ENCODE results near the gene RSBN1L.
A peak's percentile ranks its signal among the peaks of the same experiment; 100 is the strongest.

Gene RSBN1L

DNA sequence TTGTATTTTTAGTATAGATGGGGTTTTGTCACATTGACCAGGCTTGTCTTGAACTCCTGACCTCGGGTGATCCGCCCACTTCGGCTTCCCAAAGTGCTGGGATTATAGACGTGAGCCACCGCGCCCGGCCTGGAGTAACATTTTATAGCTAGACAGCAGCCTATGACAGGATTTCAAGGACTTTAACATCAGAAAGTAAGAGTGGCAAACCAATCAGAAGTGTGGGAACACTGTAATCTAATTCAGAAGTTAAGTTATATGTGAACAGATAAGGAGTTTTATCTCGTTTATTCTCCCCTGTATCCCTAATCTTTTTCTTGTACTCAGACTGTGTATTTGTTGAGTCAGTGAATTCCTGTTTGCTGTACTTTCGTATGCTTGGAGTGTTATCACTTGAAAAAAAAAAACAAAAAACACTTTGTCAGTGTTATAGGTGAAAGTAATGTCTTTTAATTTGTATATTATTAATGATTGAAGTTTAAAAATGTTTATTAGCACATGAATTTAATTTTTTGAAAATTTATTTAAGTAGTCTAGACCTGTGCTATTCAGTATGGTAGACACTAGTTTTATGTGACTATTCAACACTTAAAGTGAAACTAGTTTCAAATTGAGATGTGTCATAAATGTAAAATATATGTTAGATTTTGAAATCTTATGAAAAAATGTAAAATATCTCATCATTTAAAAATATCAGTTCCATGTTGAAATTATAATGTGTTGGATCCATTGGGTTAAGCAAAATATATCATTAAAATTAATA is 38.6 kb downstream of the RSBN1L start:
- no peak for DNase-seq

DNA sequence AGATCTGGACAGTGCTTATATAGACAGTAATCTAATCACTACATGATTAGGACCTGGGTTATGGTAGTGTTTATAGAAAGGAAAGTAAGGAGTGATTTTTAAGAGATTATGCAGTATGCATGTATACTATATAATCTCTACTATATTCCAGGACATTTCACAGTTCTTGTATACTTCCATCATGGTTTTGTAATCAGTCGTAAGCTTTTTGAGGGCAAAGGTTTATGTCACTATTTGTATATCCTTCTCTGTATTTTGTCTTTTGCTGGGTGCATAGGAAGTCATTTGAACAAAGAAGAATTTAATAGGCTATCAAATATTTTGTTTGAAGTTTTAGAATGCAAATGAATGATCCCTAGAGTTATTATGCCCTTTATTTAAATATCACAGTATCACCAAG is 39.2 kb downstream of the RSBN1L start:
- DNase-seq: no peak

DNA sequence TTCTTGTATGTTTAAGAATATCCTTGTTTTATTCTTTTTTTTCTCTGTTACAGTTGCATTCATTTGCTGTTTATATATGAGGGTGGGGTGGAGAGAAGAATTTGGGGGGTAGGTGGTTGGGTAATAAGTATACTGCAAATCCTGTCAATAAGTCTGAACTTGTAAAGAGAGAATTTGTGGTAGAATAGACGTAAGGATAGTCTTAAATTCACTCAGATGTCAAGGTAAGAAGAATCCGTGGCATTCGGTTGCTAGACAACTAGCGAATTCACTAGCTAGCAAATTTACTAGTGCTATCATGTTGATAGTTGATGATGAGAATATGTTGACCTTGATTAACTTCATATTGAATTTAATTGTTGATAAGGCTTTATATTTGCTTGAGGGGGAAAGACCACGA is 40.7 kb downstream of the RSBN1L start:
- DNase-seq: no peak

DNA sequence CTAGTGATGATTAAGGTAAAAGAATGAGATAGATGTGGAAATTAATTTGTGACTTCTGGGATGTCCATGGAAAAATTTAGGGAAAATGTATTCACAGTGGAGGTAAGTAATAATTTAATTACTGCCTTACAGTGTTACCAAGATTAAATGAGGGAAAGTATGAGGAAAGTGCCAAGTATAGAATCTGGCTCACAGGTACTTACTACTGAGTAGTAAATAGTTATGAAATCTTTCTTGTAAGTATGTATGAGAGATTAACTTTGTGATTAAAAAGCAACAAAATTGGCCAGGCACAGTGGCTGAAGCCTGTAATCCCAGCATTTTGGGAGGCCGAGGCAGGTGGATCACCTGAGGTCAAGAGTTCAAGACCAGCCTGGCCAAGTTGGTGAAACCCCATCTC is 42.1 kb downstream of the RSBN1L start:
- DNase-seq: no peak

DNA sequence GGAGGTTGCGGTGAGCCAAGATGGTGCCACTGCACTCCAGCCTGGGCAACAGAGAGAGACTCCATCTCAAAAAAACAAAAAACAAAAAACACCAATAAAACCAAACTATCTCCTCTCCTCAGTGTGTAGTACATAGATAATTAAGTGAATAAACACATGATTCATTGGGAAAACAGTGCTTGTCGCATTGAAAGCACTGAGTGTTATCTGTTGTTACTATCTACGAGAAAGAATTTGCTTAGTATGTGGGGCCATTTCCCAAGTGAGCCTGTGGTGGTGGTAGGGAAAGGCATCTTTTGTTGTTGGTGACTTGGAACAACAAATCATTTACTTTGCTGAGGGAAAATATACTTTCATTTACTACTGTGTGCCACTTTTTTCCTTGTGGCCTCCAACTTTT is 42.6 kb downstream of the RSBN1L start:
- no peak for DNase-seq

DNA sequence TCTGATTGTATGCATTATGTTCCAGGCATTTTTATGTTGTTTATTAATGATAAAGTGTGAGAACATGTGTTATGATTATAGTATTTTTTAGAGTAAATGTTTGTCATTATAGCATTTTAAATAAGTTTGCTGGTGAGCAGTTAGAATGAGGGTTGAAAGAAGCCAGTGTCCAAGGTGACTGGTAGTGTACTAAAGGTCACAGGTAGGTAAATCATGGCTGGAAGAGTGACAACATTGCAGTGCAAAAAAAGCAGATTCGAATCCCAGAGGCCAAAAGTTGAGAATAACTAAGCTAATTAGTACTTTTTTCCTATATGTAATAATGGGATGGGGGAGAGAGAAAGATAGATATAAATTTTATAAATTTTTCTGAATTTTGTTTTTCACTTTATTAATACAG is 44.0 kb downstream of the RSBN1L start:
- no peak for DNase-seq

DNA sequence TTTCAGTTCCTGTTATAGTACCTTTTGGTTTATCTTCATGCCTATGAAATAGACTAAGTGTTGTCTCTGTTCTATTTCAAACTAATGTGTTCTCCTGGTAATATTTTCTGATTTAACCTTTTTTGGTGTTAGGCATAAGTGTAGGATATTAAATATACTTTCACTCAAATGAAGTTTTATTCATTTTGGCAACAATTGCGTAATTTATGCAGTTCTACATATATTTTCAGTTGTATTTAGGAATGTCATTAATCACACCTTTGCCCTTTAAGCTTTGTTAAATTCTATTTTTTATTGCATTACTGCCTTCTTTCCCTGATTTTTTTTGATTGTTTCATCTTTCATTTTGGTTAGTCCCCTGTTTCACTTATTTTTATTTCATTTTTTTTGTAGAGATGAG is 47.3 kb downstream of the RSBN1L start:
- DNase-seq: no peak

DNA sequence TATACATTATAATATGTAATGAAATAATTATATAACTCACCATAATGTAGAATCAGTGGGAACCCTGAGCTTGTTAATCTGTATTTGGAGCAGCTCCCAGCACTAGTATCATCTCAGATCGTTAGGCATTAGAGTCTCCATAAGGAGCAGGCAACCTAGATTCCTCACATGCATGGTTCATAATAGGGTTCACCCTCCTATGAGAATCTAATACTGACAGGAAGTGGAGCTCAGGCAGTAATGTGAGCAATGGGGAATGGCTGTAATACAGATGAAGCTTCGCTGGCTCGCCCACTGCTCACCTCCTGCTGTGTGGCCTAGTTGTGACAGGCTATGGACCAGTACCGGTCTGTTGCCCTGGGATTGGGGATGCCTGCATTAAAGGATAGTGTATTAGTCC is 49.5 kb downstream of the RSBN1L start:
- DNase-seq: no peak

DNA sequence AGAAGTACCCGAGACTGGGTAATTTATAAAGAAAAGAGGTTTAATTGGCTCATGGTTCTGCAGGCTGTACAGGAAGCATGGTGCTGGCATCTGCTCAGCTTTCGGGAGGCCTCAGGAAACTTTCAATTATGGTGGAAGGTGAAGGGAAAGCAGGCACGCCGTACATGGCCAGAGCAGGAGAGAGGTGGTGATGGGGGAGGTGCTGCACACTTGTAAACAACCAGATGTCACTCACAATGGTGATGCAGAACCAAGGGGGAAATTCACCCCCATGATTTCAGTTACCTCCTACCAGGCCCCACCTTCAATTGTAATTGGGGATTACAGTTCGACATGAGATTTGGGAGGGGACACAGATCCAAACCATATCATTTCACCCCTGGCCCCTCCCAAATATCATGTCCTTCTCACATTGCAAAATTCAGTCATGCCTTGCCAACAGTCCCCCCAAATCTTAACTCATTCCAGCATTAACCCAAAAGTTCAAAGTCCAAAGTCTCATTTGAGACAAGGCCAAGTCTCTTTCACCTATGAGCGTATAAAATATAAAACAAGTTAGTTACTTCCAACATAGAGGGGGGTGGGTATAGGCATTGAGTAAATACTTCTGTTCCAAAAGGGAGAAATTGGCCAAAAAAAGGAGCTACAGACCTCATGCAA is 50.0 kb downstream of the RSBN1L start:
- DNase-seq: no peak

DNA sequence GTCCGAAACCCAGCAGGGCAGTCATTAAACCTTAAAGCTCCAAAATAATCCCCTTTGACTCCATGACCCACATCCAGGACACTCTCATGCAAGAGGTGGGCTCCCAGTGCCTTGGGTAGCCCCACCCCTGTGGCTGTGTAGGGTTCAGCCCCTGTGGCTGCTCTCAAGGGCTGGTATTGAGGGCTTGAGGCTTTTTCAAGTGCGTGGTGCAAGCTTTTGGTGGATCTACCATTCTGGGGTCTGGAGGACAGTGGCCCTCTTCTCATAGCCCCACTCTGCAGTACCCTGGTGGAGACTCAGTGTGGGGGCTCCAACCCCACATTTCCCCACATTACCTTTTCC is 50.5 kb downstream of the RSBN1L start:
- no peak for DNase-seq

DNA sequence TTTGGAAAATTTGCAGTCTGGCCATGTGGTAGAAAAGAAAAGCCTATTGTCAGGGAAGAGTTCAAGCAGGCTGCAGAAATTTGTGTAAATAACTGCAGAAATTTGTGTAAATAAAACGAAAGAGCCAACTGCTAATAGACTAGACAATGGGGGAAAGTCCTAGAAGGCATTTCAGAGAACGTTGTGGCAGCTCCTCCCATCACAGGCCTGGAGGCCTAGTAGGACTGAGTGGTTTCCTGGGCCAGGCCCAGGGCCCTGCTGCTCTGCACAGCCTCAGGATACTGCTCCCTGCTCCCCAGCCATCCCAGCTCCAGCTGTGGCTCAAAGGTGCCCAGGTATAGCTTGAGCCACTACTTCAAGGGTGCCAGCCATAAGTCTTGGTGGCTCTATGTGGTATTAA is 50.9 kb downstream of the RSBN1L start:
- no peak for DNase-seq

DNA sequence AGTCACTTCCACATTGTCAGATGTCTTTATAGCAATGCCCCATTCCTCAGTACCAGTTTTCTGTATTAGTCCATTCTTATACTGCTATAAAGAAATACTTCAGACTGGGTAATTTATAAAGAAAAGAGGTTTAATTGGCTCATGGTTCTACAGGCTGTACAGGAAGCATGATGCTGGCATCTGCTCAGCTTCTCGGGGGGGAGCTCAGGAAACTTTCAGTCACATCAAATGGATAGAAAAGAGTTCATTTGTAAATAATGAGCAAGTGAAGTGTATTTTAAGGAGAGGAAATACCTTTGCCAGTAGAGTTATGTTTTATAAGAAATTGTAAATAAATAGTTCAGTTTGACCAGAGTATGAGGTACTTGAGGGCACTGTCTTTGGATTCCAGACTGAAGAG is 51.5 kb downstream of the RSBN1L start:
- DNase-seq: no peak

DNA sequence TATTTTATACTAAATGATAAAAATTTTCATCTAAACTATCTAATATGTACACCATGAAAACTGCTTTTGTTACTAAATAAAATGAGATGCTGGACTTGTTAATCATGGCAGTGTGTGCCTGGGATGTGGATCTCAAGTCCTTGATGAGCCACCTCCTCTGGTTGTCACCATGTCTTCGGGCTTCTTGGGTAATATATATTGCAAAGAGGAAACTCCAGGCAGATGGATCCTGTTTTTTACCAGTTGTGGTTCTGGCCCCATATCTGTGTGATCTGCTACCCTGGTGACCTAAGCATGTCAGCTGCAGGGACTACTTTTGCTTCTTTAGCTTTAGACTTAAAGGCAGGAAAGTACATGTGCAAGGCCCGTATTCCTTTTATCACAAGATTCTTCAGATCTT is 55.8 kb downstream of the RSBN1L start:
- peak in 1 of 2 donors; percentile 24 for DNase-seq

DNA sequence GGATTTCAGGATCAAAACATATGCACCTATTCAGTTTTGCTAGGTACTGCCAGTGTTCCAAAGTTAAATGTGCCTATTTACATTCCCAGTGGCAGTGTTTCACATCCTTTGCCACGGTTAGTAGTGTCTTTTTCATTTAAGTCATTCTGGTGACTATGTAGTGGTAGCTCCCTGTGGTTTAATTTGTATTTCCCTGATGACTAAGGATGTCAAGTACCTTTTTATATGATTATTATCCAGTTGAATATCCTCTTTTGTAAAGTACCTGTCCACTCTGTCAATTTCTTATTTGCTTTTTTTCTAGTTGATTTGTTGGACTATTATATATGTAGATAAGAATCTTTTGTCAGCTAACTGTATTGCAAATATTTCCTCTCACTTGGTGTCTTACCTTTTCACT is 56.9 kb downstream of the RSBN1L start:
- DNase-seq: no peak

DNA sequence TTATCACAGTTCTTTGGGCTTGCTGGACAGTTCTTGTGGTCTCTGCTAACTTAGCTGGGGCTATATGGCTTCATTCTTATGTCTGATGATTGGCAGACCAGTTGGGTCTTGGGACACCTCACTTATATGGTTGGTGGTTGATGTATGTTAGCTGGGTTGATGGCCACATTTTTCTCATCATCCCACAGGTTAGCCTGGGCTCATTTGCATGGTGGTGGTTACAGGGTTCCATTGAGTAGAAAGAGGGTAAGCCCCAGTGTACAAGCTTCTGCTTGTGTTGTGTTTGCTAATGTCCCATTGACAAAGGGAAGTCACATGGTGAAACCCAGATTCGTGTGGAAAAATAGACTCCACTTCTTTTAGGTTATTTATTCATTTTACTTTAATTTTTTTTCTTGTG is 61.3 kb downstream of the RSBN1L start:
- no peak for DNase-seq

DNA sequence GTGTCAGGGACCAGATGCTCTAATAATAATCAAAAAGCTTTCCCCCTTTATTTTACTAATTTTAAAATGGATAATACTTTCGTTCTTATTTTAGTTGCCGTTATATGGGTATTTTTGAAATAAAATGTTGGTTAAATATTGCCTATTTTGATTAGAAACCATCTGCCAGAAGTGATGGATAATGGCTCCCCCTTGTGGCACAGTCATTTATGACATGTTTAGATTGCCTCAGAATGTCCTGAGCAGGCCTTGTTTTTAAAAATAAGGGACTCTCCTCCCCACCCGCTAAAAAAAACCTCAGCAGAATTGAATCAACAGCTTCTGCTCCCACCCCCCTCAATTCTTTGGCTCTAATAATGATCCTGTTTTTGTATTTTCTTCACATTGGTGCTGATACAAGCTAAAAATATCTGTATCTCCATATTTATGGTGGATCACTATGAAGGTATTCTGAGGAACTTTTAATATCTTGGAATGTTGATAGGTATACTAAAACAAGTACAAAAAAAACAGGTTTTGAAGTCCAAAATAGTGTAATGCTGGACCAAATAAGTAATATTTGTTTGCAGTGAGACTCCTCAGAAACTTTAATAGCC is 63.1 kb downstream of the RSBN1L start:
- DNase-seq: peak; percentile 68 to 83

DNA sequence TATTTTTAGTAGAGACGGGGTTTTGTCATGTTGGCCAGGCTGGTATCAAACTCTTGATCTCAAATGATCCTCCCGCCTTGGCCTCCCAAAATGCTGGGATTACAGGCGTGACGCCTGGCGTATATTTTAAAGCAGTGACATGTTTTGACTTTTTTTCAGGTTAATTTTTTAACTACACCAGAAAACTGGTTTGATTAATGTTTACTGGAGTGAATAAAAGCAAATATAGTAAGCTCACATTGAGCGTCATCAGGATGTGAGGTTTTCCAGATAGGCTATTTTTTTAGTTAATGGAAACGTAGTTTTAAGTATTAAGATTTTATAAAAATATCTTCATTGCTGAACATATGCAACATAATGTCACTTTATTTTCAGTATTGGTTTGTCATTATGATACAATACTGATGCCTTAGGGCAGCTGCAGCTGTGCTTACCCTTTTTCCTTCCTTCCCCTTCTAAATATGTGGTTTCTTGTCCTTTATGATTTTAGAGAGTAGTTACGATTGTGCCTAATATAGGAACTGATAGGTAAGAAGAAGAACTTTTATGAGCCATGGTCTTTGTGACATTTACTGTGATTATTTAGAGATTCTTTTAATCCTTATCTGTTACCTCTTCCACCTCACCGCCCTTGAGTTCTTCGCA is 64.7 kb downstream of the RSBN1L start:
- DNase-seq: no peak

DNA sequence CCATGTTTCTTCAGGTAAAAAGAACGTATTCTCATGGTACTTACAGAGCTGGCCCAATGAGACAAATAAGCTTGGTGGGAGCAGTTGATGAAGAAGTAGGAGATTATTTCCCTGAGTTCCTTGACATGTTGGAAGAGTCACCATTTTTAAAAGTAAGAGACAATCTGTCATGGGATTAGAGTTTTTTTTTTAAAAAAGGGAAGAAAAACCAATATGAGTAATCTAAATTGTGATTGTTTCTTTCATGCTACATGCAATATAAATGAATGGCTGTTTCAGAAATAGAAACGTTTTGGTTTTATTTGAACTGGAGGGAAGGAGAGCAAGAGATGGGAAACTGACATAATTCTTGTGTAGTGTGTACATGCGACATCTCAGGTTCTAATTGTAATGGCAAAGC is 69.2 kb downstream of the RSBN1L start:
- DNase-seq: no peak

DNA sequence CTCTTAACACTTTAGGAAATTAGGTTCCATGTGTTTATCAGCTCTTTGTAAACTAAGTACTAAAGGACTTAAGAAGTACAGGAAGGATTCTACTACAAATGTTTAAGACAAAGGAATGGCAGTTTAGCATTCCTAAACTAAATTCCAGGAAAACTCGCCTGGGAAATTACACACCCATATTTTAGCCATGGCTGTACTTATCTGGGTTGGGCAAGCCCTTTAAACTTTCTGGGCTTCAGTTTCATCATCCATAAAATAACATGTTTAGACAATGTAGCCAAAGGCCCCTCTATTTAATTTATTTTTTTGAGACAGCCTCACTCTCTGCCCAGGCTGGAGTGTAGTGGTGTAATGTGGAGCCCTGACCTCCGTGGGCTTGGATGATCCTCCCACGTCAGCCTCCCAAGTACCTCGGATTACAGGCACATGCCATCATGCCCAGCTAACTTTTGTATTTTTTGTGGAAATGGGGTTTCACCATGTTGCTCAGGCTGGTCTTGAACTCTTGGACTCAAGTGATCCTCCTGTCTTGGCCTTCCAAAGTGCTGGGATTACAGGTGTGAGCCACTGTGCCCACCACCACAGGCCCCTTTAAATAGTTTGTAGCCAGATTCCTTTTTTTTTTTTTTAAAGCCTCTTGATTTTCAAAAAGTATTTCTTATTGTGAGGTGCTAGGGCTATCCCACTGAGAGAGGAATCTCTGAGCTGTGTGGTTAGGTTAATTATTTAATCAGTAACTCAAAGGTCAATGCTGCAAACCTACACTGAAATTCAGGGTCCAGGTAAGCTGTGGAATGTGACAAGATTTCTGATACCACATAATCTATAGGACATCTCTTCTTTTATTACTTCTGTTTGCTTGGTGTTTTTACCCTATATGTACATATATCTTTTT is 69.9 kb downstream of the RSBN1L start:
- DNase-seq: no peak

DNA sequence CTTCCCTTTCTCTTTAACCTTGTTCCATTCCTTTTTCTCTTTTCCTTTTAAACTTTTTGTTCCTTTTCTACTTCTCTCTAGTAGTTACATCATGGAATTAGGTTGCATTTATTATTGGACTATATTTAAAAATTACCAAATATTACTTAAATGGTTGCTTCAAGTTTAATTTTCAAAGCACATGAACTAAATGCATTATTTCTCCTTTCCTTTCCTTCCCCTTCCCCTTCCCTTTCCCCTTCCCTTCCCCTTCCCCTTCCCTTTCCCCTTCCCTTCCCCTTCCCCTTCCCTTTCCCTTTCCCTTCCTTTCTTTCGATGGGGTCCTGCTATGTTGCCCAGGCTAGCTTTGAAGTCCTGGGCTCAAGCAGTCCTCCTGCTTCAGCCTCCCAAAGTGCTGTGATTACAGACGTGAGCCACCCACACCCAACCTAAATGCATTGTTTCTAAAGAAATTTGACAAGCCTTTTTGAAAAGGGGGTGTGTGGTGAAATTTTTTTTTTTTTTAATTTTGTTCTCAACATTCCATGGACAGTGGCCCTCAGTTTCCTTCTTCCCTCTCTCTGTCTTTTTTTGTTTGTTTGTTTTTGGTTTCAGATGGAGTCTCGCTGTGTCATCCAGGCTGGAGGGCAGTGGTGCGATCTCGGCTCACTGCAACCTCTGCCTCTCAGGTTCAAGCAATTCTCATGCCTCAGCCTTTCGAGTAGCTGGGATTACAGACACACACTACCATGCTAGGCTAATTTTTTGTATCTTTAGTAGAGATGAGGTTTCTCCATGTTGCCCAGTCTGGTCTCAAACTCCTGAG is 70.7 kb downstream of the RSBN1L start:
- DNase-seq: no peak

DNA sequence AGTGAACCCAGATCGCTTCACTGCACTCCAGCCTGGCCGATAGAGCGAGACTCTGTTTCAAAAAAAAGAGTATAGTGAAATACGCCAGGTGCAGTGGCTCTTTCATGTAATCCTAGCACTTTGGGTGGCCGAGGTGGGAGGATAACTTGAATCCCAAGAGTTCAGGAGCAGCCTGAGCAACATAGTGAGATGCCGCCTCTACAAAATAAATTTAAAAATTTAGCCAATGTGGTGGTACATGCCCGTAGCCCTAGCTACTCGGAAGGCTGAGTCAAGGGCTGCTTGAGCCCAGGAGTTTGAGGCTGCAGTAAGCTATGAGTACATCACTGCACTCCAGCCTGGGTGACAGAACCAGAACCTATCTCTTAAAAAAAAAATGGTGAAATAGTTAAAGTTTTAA is 74.1 kb downstream of the RSBN1L start:
- DNase-seq: no peak

DNA sequence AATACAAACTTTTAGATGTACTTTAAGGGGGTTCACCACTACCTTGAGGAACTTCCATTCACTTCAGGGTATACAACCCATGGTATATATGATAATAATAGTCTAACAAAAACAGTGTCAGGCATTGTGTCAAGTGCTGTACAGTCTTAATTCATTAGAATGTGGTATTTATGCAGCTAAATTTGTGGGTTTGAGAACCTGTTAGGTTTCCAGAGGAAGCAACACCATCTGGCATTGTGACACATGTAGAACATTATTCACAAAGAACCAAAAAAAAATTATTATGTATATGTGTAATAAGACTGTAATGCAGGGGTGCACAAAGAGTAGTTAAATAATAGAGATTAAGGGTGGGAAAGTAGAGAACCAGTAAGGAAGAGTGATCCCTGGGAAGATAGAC is 75.6 kb downstream of the RSBN1L start:
- no peak for DNase-seq

All from CD4-positive, alpha-beta T cell treated with Interleukin-4 for 1 hour (primary cell).